Muscle layer of colon (tissue), 2 donors: Measurements from ENCODE around the gene POLR1B.
"Not testable (repeated sequence)": the region's sequence is repeated elsewhere in the genome, so short reads cannot be mapped to it uniquely, and the experiment has no call there.

Source experiments
- H3K27ac ChIP-seq: one replicate; pipeline ENCODE4 v1.7.0; 2013; ENCODE audit warnings: low read depth, mild to moderate bottlenecking, low read length, moderate library complexity
- H3K27me3 ChIP-seq, 2 donors: one replicate each; pipeline ENCODE4 v1.7.0; 2013; ENCODE audit warnings: low read length in 2 of 2, mild to moderate bottlenecking in 2 of 2; ENCODE audit not compliant: insufficient read depth in 2 of 2, control insufficient read depth in 1 of 2
- H3K36me3 ChIP-seq: one replicate; pipeline ENCODE4 v1.7.0; 2013; ENCODE audit warnings: mild to moderate bottlenecking, low read length; ENCODE audit not compliant: insufficient read depth
- H3K4me1 ChIP-seq: one replicate; pipeline ENCODE4 v1.7.0; 2013; ENCODE audit warnings: mild to moderate bottlenecking, low read length; ENCODE audit not compliant: insufficient read depth
- H3K4me3 ChIP-seq, 2 donors: one replicate each; pipeline ENCODE4 v1.7.0; 2013; ENCODE audit warnings: low read length in 2 of 2, low read depth in 1 of 2, mild to moderate bottlenecking in 1 of 2, moderate library complexity in 1 of 2
- H3K9ac ChIP-seq: one replicate; pipeline ENCODE4 v1.7.0; 2013; ENCODE audit warnings: low read length
- H3K9me3 ChIP-seq: one replicate; pipeline ENCODE4 v1.7.0; 2013; ENCODE audit warnings: mild to moderate bottlenecking, low read length
- donor health status: abdominal sarcoma.
- donor health status: Adenocarcinoma of cecum.

POLR1B gene

GRCh38 chr2:112603731-112604130, 61.5 kb downstream of the POLR1B start:
- Histone ChIP-seq H3K27me3 (no peaks in the 10 kb centered on the region), H3K9ac (no peak overlapping the region), H3K36me3 (no peaks in the 10 kb centered on the region), H3K9me3 (no peaks in the 10 kb centered on the region), H3K27ac (no peak overlapping the region), H3K4me1 (peaks cover 8% of the 10 kb centered on the region), H3K4me3 (no peak overlapping the region)

DNA sequence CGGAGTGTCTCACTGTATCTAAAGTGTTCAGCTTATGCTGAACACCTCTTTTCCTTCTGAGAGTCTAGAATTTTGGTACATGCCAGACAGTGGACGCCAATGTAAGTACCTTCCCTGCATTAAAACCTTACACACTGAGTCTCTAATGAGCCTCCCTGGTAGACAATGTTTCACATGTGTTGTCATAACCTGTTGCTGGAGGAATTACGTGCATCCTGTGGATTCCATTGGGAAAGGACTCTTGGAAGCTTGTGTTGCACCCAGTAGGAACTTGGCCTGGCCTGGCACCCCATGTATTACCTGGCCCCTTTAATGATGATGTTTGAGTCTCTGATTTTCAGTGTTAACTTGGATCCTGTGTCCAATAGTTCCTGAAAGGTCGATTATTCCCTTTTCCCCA, 62.7 kb downstream of the POLR1B start:
- no peaks in the 10 kb centered on the region for H3K36me3 ChIP-seq
- no peaks in the 10 kb centered on the region for H3K9me3 ChIP-seq
- no peak overlapping the region for H3K4me3 ChIP-seq
- no peak overlapping the region for H3K9ac ChIP-seq
- H3K4me1 ChIP-seq: peaks cover 5% of the 10 kb centered on the region
- no peaks in the 10 kb centered on the region for H3K27me3 ChIP-seq
- no peak overlapping the region for H3K27ac ChIP-seq

DNA sequence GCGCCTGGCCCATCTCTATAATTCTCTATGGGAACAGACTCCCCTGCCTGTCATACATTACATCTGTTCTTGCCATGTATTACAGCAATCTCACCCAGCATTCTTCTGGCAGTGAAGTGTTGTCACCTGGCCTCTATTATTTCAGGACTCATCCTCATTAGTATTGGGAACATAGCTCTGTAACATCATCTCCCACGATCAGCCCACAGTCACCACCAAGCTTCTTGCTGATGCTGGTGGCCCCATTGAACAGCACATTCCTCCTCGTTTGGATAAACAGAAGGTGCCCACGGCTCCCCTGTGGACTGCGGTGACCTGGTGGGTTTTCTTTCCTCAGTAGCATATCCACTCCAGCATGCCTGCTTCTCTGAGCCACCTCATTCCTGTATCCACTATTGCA, 63.7 kb downstream of the POLR1B start:
- no peak overlapping the region for H3K9ac ChIP-seq
- H3K4me1 ChIP-seq: no peaks in the 10 kb centered on the region
- H3K4me3 ChIP-seq: no peak overlapping the region
- H3K27me3 ChIP-seq: no peaks in the 10 kb centered on the region
- H3K9me3 ChIP-seq: no peaks in the 10 kb centered on the region
- H3K36me3 ChIP-seq: no peaks in the 10 kb centered on the region
- H3K27ac ChIP-seq: no peak overlapping the region

DNA sequence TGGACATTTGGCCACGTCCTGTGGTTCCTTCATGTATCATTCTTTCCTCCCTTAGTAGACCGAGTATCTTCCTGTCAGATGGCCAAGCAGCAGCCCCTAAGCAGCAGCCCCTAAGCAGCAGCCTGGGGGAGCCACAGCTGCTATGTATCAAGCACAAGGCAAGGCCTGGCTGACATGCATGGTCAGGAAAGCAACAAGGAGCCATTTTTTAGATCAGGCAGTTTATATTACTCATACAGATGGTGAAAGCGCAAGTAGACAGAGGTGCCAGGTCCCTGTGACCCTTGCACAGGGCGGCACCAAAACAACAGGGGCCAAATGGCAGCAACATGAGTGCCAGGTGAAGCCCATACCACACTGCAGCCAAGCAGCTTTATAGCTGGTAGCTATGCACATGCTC, 64.3 kb downstream of the POLR1B start:
- H3K36me3 ChIP-seq: no peaks in the 10 kb centered on the region
- no peak overlapping the region for H3K27ac ChIP-seq
- H3K4me1 ChIP-seq: no peaks in the 10 kb centered on the region
- no peak overlapping the region for H3K4me3 ChIP-seq
- no peaks in the 10 kb centered on the region for H3K9me3 ChIP-seq
- no peak overlapping the region for H3K9ac ChIP-seq
- H3K27me3 ChIP-seq: no peaks in the 10 kb centered on the region

DNA sequence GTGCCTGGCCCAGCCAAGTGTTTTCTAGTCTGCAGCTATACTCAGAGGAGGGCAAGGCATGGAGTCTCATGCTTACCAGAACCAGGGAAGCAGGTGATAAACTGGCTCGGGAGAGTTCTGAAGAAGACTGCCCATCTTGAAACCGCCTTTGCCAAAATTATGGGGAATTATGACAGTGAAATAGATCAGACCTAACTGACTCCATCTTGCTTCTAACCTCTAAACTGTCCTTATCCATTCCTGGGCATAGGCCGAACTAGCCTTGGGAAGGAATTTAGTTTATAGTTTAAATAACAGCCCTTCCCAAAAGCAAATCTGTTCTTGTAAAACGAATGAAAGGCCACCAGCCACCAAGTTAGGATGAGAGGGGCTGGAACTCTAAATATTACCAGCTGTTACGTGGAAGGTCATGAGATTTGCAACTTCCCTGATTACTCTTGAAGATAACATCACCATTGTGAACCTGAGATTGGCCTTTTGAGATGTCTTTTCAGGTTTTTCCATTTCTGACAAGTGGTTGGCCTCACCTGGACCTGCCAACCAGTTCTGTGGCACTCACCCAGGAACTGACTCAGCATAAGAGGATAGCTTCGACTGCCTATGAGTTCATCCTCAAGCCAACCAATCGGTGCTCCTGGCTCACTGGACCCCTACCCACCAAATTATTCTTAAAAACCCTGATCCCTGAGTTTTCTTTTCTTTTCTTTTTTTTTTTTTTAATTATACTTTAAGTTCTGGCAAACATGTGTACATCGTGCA, 65.6 kb downstream of the POLR1B start:
- Histone ChIP-seq H3K9me3 (no peaks in the 10 kb centered on the region), H3K9ac (no peak overlapping the region), H3K27me3 (no peaks in the 10 kb centered on the region), H3K4me1 (no peaks in the 10 kb centered on the region), H3K4me3 (no peak overlapping the region), H3K27ac (no peak overlapping the region), H3K36me3 (no peaks in the 10 kb centered on the region)

- not testable (repeated sequence) for H3K36me3 ChIP-seq
Measured at GRCh38 chr2:112609320-112609719, 67.1 kb downstream of the POLR1B start.

GRCh38 chr2:112612283-112612682, 70.0 kb downstream of the POLR1B start:
- not testable (repeated sequence) for H3K27ac ChIP-seq, H3K27me3 ChIP-seq, H3K36me3 ChIP-seq, H3K9me3 ChIP-seq, H3K4me3 ChIP-seq, H3K9ac ChIP-seq, H3K4me1 ChIP-seq

More at GRCh38 chr2:112609320-112609719, 67.1 kb downstream of the POLR1B start:
- not testable (repeated sequence) for H3K27ac ChIP-seq, H3K4me1 ChIP-seq, H3K4me3 ChIP-seq, H3K27me3 ChIP-seq, H3K9ac ChIP-seq, H3K9me3 ChIP-seq

DNA sequence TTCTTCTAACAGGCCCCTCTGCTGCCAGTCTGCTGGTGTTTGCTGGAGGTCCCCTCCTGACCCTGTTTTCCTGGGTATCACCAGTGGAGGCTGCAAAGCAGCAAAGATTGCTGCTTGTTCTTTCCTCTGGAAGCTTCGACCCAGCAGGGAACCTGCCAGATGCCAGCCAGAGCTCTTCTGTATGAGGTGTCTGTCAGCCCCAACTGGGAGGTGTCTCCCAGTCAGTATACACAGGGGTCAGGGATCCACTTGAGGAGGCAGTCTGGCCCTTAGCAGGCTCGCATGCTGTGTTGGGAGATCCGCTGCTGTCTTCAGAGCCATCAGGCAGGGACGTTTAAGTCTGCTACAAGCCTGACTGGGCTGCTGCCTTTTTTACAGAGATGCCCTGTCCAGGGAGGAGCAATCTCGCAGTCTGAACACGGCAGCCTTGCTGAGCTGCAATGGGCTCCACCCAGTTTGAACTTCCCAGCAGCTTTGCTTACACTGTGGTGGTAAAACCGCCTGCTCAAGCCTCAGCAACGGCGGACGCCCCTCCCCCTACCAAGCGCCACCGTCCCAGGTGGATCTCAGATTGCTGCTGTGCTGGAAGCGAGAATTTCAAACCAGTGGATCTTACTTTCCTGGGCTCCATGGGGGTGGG, 72.1 kb downstream of the POLR1B start:
- H3K9ac ChIP-seq: no peak overlapping the region
- H3K36me3 ChIP-seq: no peaks in the 10 kb centered on the region
- H3K9me3 ChIP-seq: no peaks in the 10 kb centered on the region
- no peaks in the 10 kb centered on the region for H3K4me1 ChIP-seq
- H3K27ac ChIP-seq: no peak overlapping the region
- no peak overlapping the region for H3K4me3 ChIP-seq
- H3K27me3 ChIP-seq: no peaks in the 10 kb centered on the region

- H3K4me3 ChIP-seq: no peak overlapping the region
- no peaks in the 10 kb centered on the region for H3K27me3 ChIP-seq
- no peak overlapping the region for H3K9ac ChIP-seq
- no peaks in the 10 kb centered on the region for H3K36me3 ChIP-seq
- H3K4me1 ChIP-seq: no peaks in the 10 kb centered on the region
- H3K27ac ChIP-seq: no peak overlapping the region
- no peaks in the 10 kb centered on the region for H3K9me3 ChIP-seq
Measured at GRCh38 chr2:112615051-112615450, 72.8 kb downstream of the POLR1B start.

DNA sequence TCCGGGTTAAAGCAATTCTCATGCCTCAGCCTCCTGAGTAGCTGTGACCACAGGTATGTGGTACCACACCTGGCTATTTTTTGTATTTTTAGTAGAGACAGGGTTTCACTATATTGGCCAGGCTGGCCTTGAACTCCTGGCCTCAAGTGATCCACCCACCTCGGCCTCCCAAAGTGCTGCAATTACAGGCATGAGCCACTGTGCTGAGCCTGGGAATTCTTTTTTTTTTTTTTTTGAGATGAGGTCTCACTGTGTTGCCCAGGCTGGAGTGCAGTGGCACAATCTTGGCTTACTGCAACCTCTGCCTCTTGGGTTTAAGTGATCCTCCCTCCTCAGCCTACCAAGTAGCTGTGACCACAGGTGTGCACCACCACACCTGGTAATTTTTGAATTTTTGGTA, 73.5 kb downstream of the POLR1B start:
- H3K4me1 ChIP-seq, H3K9me3 ChIP-seq, H3K4me3 ChIP-seq, H3K36me3 ChIP-seq, H3K27ac ChIP-seq, H3K27me3 ChIP-seq, H3K9ac ChIP-seq: not testable (repeated sequence)

- no peak overlapping the region for H3K9ac ChIP-seq
- H3K9me3 ChIP-seq: no peaks in the 10 kb centered on the region
- H3K27me3 ChIP-seq: no peaks in the 10 kb centered on the region
- H3K4me1 ChIP-seq: no peaks in the 10 kb centered on the region
- no peak overlapping the region for H3K4me3 ChIP-seq
- H3K27ac ChIP-seq: no peak overlapping the region
- no peaks in the 10 kb centered on the region for H3K36me3 ChIP-seq
Measured at GRCh38 chr2:112618383-112618782, 76.1 kb downstream of the POLR1B start.
